NCI-H510A treated with DMSO at 0.1 percent for 48 hours (cell line): ENCODE data around the gene CCR6.
A peak's percentile ranks its signal among the peaks of the same experiment; 100 is the strongest.

Source experiments
- DNase-seq: peaks from one replicate; lab custom pipeline; 2025; lab: John Stamatoyannopoulos, UW

Gene CCR6

GRCh38 chr6:167120583-167120903 lies 2.4 kb upstream of the CCR6 start:
- no peak for DNase-seq

- DNase-seq: no peak
Observed at GRCh38 chr6:167121335-167121841, 1.5 kb upstream of the CCR6 start.

GRCh38 chr6:167122041-167122826 lies 662 bp upstream of the CCR6 start:
- no peak for DNase-seq

GRCh38 chr6:167124753-167125152 lies 1.9 kb downstream of the CCR6 start:
- no peak for DNase-seq

- no peak for DNase-seq
Observed at GRCh38 chr6:167125410-167125809, 2.5 kb downstream of the CCR6 start.

GRCh38 chr6:167125855-167126349 lies 3.0 kb downstream of the CCR6 start:
- no peak for DNase-seq

DNA sequence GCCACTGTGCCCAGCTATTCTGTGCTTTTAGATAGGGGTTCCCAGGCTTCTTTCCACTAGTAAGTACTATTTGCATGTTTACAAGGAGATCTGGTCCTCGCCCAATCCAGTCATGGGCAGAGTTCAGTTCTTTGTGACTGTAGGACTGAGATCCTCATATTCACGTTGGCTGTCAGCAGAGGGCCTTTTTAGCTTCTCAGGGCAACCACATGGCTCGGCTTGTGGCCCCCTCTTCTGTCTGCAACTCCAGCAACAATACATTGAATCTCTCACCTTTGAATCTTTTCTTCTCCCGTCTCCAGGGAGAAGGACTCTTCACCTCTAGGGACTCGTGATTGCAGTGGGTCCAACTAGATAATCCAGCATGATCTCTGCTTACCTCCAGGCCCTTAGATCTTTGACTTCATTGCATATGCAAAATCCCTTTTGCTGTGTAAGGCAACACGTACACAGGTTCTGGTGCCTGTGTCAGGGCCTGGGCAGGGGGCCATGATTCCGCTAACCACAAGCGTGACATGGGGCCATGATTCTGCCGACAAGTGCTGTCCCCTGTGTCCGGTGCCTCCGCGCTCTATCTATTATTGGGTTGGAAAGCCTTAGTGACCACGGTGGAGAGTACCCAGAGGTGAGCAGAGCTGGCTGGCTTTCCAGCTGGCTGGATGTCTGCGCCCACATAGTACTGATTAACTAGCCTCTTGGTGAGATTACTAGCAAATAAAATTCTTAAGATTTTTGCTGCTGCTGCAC lies 5.1 kb downstream of the CCR6 start:
- no peak for DNase-seq

DNA sequence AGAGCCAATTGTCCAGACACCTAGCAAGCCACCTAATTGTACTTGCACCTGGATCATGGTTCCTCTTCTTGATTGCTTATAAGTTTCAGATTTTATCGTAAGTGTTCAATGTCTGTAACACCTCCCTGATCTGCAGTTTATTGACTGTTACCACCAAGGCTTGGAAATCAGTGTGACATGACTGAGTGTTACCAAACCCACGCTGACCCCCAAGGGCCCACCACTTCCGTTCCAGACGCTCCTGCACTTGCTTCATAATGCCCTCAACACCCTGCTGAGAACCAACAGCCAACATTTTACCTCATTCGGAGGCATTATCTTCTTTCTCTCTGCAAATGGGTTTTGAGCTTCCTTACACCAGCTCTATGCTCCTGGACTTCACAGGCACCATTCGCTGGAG lies 6.3 kb downstream of the CCR6 start:
- no peak for DNase-seq

DNA sequence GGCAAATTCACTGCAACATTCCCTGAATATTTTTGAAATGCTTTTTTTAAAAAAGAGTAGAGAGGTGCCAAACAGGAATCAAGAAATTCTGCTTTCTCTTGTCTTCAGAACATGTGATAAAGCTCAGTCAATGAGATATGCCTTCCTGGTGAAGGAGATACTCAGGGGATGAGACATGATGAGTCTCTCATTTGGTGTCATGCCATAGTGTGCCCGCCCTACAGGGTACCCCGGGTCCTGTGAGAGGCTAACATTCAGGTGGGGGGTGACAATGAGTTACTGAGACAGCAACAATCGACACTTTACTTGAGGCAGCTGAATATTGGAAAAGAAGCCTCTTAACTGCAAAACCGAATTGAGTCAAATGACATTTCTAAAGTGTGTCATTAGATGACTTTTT lies 6.7 kb downstream of the CCR6 start:
- DNase-seq: no peak

DNA sequence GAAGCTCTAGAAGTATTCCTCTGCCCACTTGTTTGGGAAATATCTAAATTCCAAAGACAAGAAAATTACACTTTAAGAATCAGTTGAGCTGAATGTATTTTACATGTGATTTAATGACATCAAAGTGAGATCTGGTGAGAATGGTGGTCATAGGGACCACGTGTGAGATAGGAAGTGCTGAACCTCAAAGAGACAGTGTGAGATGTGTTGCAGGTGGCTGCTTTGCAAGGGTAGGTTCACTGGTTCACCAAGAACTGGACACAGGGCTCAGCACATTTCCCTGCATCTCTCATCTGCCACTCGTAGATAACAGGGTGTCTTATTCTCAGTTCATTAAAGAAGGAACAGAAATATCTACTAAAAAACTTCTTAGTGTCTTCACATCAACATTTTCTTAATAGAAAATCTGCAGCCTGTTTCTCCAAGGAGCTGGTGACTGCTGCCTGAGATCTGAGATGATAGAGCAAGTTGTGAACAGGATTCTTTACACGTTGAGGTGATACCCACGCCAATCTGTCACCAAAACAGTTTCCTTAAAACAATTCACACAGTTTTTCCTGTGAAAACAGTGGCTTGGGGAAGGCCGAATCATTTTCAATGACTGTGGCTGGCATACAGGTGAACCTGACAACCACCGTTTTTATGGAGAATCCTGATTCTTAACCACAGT lies 7.2 kb downstream of the CCR6 start:
- no peak for DNase-seq

DNA sequence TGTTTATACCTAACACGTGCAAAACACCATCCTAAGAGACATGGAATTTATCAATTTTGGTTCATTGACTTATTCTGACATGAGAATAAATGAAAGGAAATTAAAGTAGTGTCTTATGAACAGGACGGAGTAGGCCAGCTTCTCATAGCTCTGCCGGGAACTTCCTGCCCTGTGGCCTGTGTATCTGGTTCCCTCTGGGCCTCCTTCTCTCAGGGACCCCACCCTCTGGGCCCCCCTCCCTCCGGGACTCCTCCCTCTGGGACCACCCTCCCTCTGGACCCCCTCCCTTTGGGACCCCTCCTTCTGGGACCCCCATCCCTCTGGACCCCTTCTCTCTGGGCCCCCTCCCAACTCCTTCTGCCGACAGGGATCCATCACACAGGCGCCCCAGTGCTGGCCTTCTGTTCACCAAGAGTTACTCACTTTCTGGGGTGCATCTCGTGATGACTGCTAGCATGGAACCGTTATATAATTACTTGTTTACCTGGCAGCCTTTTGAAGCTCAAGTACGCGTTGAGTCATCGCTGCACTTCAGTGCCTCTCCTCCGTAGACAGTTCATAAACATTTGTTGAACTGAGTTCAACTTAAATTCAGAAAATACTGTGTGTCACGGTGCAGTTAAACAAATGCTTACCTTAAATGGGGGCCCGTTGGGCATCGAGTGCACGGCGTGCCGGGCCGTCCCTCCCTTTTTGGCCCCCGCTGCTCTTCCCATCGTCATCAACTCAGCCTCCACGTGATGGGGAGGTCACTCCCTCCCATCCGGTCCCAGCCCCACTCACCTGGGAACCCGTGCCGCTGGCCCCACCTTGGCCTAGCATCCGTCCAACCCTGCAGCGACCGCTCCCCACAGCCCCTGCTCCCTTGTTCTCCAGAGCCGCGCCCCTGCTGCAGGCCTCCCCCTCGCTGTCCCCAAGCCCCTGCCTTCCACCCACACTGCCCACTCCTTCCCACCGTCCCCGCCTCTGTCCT lies 8.1 kb downstream of the CCR6 start:
- peak; percentile 33 for DNase-seq

GRCh38 chr6:167134448-167135328 lies 11.8 kb downstream of the CCR6 start:
- no peak for DNase-seq

DNA sequence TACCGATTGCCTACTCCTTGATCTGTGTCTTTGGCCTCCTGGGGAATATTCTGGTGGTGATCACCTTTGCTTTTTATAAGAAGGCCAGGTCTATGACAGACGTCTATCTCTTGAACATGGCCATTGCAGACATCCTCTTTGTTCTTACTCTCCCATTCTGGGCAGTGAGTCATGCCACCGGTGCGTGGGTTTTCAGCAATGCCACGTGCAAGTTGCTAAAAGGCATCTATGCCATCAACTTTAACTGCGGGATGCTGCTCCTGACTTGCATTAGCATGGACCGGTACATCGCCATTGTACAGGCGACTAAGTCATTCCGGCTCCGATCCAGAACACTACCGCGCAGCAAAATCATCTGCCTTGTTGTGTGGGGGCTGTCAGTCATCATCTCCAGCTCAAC lies 13.5 kb downstream of the CCR6 start:
- DNase-seq: no peak

DNA sequence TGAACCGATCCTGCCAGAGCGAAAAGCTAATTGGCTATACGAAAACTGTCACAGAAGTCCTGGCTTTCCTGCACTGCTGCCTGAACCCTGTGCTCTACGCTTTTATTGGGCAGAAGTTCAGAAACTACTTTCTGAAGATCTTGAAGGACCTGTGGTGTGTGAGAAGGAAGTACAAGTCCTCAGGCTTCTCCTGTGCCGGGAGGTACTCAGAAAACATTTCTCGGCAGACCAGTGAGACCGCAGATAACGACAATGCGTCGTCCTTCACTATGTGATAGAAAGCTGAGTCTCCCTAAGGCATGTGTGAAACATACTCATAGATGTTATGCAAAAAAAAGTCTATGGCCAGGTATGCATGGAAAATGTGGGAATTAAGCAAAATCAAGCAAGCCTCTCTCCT lies 14.2 kb downstream of the CCR6 start:
- DNase-seq: no peak

DNA sequence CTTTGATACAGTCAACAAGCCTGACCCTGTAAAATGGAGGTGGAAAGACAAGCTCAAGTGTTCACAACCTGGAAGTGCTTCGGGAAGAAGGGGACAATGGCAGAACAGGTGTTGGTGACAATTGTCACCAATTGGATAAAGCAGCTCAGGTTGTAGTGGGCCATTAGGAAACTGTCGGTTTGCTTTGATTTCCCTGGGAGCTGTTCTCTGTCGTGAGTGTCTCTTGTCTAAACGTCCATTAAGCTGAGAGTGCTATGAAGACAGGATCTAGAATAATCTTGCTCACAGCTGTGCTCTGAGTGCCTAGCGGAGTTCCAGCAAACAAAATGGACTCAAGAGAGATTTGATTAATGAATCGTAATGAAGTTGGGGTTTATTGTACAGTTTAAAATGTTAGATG lies 15.0 kb downstream of the CCR6 start:
- DNase-seq: peak; percentile 15

DNA sequence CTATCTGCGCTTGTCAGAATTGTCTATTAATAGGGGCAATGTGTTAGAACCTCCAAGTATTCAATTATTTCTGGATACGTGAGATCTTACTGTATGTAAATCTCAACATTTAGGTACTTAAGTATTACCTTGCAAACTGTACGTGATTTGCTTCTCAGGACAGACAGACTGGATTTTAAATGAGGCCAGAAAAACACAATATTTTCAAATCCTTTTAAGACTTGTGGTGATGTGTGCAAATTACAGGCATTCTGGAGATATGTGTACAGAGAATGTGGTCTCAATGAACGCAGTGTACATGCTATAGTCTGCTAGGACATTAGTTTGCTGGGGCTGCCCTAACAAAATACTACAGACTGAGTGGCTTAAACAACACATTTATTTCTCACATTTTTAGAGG lies 16.9 kb downstream of the CCR6 start:
- DNase-seq: no peak

GRCh38 chr6:167140589-167141474 lies 17.9 kb downstream of the CCR6 start:
- DNase-seq: no peak

DNA sequence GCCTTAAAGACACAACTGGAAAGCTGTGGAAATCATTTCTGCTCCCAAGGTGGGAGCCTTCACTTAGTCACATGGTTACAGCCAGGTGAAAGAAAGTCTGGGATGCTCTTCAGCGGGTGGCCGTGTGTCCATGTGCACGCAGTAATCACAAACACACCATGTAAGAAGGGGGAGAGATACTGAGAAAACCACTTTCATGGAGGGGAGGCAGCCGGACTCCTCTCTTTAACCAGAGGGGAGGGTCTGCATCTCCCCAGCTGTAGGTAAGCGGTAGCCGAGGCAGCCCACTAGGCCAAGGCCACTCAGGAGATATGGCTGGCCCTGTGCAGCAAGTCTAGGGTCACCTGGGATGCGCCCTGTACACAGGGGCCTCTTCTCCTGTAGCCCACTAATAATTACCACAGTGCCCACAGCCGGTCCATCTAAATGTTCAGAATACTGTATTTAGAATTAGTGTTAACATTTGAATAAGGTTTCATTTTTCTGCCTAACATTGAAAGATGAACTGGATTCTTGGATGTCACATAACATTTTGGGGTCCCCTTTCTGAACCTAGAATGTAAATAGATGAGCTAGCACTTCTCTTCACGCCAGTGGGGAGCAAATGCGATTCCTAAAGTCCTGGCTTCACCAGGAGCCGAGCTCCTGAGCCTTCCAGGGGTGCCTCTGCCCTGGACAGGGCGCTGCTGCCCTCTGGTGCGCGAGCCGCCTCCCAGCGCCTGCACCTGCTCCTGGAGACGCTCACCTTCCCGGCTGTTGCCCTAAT lies 19.0 kb downstream of the CCR6 start:
- peak; percentile 3 for DNase-seq

GRCh38 chr6:167142433-167142761 lies 19.5 kb downstream of the CCR6 start:
- no peak for DNase-seq
